Measurements from ENCODE around the gene PRMT1.

PRMT1 gene

DNA sequence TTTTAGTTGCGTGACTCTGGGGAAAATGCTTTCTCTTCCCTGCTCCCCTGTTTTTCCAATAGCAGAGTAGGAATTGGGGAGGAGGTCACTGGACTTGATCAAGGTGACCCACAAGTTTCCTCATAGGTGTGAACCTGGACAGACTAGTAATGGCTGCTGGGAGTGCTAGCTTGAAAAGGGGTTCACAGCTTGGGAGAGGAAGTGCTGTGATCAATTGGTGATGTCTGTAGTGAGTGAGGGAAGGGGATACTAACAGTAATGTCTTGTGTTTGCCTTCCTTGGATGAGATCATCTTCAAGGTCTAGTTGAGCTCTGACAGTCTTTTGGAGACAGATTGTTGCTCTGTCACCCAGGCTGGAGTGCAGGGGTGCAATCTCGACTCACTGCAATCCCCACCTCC lies 9.6 kb upstream of the PRMT1 start:
- in situ Hi-C loops (cut with HindIII; ENCODE audit: low sequenced_read_pairs): no loop called here

DNA sequence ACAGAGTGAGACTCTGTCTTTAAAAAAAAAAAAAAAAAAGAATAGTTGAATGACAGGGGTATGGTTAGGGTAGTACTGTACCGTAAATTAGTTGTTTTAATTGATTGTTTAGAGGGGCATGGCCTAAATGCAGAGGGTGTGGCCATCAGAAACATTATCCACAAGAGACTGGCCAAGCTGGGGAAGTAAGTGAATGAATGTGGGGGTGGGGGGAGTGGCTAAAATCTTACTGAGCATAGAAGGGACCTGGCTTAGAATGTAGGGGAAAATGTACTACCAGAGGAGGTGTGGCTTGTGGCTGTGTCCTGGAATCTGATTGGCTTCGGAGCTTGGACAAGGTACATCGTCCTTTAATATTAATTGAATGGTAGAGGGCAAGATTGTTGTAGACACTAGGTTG lies 7.6 kb upstream of the PRMT1 start:
- in situ Hi-C loops (cut with HindIII; ENCODE audit: low sequenced_read_pairs): no loop called here

DNA sequence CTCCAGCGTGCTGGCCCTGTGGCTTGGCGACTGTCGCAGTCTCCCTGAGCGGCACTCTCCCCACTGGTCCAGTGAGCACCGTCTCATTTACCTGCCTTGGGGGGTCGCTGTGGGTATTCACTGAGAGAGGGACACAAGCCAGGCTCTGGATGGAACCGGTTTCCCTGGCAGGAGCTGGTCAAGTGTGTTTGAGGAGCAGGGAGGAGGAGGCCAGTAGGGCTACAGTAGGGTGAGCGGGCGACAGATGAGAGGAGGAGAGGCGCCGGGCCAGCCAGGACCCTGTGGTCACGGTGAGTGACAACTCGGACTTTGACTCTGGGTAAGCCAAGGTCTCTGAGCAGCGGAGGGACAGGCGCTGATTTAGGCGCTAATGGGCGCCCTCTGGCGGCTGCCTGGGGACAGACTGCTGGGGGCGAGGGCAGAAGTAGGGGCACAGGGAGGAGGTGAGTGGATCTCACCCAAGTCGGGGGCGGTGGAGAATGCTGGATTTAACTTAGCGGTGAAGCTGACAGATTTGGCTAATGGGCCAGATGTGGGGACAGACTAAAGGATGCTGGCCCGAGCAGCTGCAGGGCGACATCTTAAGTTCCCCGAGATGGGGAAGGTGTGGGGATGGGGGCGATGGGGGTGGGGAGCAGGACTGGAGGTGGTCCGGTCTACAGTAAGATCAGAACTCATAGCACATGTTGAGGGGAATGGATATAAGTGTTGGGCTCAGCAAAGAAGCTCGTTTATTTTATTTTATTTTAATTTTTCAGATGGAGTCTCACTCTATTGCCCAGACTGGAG lies 4.7 kb upstream of the PRMT1 start:
- in situ Hi-C loops (cut with HindIII; ENCODE audit: low sequenced_read_pairs): no loop called here

DNA sequence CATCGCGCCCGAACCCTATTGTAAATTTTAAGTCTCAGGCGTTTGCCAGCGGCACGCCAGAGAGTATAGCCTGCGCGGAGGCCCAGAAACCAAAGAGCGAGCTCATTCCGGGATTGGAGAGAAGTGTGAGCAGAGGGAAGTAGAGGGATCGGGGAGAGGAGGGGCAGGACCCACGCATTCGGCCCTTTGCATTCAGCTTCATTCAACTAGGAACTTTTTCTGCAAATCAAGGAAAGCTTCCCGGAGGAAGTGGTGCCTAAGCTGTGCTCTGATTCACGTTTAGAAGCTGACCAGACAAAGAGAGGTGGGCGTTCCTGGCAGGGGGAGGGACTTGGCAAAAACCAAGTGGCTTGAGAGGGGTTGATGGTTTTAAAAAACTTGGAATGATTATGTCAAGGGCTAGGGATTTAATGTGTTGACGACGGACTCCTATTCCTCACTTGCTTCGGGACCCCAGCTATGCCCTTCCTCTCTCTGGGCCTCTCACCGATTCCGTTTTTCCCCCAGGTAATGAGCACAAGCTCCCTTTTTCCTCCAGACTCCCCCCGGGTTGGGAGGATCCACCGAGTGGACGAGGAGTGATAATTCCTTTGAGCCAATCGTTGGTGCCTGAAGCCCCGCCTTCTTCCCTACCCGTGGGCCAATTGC lies 811 bp upstream of the PRMT1 start:
- in situ Hi-C loops (cut with HindIII; ENCODE audit: low sequenced_read_pairs): no loop called here

DNA sequence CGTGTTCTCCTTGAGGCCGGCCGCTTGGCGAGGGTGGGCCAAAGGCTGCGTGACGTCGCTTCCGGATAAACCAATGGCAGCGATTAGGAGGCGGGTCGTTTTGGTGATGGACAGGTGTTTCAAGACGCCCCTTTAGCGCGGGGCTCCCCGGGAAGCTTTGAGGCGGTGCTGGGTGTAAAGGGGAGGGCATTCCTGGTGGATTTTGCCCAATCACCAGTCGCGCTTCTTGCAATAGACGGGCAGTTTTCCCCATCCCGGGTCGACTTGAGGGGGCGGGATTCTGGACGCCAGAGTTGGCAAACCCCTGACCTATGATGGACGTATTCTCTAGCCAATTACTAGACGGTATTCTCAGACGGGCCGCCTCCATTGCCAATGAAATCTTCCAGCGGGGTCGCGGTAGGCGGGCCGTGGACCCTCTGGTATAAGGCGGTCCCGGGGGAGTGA lies 264 bp upstream of the PRMT1 start:
- in situ Hi-C loops (cut with HindIII; ENCODE audit: low sequenced_read_pairs): no loop called here

DNA sequence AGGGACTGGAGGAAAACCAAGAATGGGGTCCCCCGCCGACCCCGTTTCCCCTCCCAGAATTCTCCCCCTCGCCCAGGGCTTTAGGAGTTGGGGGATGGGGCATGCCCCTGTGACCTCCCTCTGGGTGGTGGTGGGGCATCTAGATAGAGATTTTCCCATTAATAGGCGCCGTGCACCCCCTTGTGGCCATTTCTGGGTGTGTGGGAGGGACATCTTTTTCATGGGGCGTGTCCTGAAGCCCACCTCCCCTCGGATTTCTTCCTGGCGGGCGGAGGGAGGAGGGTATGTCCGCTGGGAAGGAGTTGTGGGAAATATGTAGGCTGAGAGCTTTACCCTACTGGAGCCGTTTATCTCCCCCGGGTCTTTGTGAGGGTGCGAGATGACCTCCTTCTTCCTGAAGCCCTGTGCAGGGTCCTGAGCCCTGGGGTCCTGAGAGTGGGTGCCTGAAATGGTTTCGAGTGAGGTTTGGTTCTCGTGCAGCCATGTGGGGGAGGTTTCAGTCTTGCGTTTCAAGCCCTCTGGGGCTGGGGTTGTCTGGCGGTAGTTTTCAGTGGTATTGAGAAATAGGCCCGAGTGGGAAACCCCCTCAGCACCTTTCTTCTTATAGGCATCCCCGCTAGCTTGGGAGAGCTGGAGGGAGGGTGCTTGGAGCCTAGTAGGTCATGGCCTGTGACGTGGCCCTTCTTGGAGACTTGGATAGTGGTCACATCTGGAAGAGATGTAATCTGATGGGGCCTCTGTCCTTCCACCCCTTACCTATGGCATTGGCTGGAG lies 1.0 kb downstream of the PRMT1 start:
- in situ Hi-C loops (cut with HindIII; ENCODE audit: low sequenced_read_pairs): no loop called here

DNA sequence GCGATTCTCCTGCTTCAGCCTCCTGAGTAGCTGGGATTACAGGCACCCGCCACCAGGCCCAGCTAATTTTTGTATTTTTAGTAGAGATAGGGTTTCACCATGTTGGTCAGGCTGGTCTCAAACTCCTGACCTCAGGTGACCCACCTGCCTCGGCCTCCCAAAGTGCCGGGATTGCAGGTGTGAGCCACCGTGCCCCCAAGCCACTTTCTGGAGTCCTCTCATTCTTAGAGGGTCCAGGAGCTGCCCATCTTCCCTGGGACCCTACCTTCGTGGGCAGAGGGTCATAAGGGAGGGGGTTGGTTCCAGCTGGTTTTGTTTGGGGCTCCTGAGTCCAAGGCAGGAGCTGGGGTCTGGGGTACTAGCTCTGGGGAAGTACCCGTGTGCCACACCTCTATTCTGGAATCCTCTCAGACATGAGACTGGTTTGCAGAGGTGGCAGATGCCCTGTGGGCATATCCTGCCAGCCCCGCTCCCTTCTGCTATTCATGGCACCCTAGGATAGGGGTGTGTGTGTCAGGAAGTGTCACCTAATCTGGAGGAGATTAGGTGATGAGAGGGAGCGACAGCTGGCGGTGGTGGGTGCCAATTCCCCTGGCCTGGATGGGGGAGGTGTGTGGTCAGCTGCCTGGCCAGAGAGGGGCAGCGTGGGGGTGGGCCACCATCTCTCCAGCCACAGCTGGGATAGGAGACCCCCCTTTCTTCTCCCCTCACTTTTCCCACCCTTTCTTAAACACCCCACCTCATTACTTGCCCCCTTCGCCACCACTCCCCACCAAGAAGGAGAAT lies 2.1 kb downstream of the PRMT1 start:
- in situ Hi-C loops (cut with HindIII; ENCODE audit: low sequenced_read_pairs): no loop called here

DNA sequence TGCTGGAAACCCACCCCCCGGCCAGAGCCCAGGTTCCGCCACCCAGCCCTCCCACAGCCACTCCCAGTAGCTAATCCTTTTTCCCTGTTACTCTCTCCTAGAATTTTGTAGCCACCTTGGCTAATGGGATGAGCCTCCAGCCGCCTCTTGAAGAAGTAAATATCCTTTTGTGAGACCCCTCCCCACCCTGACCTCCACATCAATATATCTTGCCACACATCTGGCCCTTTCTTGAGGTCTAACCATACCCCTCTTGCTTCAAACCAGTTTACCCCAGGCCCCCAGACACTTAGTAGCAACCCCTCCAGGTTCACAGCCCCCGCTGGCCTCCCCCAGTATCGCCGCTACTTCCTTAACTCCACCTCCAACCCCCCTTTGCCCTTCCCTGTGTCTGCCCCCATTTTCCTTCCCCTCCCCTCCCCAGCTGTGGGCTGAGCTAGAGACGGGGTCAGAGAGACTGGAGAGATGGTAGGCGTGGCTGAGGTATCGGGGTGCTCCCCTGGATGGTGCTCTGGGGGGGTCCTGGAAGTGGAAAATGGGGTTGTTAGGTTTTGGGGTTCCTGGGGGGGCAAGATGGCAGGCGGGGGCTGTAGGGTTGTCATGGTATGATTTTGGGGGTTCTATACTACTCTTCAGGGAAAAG lies 2.8 kb downstream of the PRMT1 start:
- in situ Hi-C loops (cut with HindIII; ENCODE audit: low sequenced_read_pairs): no loop called here

DNA sequence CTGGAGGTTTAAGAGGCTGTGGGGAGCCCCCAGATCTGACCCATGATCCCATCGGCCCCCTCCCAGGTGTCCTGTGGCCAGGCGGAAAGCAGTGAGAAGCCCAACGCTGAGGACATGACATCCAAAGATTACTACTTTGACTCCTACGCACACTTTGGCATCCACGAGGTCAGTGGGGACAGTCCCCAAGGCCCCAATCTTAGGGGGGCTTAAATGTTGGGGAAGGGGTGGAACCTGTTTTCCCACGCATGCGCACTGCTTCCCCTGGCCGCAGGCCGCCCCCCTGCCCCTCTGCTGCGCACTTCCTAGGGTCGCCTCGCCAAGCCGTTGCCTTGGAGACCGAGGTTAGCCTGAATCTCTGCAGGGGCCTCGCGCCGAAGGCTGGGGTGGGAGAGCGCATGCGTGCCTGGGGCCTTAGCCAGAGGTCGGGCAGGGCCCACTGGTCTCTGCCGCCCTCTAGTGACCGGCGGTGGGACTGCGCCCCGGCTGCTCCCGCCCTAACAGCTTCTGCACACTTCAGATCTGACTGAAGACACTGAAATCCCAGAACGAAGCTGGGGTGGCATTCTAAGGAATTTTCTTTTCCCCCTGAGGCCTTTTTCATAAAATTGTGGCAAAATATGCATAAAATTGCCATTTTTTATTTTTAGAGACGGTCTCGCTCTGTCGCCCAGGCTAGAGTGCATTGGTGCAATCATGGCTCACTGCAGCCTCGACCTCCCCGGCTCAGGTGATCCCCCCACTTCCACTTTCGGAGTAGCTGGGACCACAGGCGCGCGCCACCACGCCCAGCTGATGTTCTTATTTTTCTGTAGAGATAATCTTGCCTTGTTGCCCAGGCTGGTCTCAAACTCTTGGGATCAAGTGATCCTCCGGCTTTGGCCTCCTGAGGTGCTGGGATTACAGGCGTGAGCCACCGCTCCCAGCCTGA lies 3.6 kb downstream of the PRMT1 start:
- in situ Hi-C loops (cut with HindIII; ENCODE audit: low sequenced_read_pairs): no loop called here

DNA sequence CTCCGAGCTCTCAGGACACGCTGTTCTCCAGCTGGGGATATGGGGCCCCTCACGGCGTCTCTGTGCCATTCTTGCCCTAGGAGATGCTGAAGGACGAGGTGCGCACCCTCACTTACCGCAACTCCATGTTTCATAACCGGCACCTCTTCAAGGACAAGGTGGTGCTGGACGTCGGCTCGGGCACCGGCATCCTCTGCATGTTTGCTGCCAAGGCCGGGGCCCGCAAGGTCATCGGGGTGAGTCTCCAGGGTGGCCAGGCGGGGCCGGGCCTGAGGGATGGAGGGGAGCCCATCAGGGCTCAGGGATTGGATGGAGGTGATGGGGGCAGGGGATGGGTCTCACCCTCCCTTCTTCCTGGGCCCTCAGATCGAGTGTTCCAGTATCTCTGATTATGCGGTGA lies 4.8 kb downstream of the PRMT1 start:
- in situ Hi-C loops (cut with HindIII; ENCODE audit: low sequenced_read_pairs): no loop called here

DNA sequence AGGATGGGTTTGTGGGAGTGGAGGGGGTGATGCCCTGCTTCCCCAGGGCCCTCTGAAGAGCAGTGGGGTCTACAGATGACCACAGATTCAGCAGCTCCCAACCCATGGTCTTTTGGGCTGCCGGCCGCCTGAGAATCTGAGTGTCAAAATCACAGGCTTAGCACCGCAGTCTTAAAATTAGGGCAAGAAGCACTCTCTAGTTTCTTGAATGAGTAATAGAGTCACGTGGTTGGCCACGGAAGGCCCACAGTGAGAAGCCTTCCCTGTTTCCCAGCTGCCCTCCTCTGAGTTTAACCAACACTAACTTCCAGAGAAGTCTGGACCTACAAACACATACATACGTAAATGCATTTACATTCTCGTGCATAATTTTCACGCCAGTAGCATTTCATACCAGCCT lies 5.2 kb downstream of the PRMT1 start:
- in situ Hi-C loops (cut with HindIII; ENCODE audit: low sequenced_read_pairs): no loop called here

DNA sequence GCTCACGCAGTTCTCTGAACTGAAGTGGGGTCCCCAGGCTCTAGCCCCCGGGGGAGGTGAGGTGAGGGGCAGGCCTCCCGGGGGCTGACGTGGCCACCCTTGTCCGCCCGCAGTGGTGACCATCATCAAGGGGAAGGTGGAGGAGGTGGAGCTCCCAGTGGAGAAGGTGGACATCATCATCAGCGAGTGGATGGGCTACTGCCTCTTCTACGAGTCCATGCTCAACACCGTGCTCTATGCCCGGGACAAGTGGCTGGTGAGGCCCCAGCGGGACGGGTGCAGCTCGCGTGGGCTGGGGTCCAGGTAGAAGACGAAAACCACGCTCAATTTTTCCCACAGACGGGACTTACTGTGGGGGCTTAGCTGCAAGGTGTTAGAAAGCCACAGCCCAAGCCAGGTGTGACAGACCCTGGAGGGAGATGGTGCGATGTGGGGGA lies 6.8 kb downstream of the PRMT1 start:
- in situ Hi-C loops (cut with HindIII; ENCODE audit: low sequenced_read_pairs): no loop called here

DNA sequence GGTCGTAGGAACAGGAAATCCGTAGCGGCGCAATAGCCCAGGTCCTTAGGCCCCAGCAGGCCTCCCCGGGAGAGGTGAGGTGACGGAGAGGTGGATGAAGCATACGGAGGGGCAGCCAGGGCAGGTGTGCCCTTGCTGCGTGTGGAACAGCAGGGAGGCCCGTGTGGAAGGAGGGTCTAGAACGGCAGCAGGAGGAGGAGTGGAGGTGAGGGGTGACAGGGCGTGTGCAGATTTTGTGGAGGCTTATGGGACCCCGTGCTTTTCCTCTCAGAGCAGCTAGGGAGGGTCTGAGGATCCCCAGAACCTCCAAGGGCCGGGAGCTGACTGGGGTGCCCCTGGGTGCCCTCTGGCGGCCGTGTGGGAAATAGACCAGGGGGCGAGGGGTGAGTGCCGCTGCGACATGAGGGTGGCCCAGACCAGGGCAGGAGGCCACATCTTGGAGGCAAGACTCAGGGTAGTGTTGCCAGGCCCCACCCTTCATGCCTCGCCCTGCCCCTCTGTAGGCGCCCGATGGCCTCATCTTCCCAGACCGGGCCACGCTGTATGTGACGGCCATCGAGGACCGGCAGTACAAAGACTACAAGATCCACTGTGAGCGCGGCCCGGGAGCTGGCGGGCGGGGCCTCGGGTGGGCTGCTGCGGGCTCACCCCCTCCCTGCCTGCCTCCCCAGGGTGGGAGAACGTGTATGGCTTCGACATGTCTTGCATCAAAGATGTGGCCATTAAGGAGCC lies 7.3 kb downstream of the PRMT1 start:
- in situ Hi-C loops (cut with HindIII; ENCODE audit: low sequenced_read_pairs): no loop called here

DNA sequence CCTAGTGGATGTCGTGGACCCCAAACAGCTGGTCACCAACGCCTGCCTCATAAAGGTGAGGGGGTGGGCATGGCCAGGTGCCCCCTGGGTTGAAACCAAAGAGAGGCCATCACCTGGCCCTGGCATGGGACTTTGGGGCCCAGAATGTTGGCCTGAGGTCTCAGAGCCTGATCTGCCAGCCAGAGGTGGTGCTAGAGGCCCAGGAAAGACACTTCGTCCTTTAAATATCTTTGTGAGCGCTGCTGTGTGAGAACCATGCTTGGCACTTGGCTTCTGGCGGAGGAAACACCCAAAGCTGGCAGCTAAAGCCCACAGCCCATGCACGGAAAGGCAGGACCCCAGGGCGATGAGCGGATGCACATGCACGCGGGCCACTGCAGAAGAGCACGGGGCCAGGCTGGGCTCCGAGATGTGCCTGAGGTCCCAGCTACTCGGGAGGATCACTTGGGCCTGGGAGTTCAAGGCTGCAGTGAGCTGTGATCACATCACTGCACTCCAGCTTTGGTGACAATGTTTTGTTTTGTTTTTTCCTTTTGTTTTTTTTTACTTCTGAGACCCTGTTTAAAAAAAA lies 8.0 kb downstream of the PRMT1 start:
- in situ Hi-C loops (cut with HindIII; ENCODE audit: low sequenced_read_pairs): no loop called here

DNA sequence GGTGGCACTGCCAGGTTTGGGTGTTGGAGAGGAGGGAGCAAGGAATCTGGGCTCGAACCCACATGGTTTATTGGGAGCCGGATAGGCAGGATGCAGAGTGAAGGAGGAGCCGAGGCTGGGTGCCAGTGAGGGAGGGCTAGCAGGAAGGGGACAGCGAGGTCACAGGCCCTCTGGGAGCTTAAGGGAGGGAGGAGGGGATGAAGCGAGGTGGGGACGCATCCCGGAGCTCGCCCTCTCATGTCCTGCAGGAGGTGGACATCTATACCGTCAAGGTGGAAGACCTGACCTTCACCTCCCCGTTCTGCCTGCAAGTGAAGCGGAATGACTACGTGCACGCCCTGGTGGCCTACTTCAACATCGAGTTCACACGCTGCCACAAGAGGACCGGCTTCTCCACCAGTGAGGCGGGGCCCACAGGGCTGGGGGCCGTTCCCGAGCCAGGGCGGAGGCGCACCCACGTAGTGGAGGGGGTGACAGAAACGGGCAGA lies 8.8 kb downstream of the PRMT1 start:
- in situ Hi-C loops (cut with HindIII; ENCODE audit: low sequenced_read_pairs): no loop called here

DNA sequence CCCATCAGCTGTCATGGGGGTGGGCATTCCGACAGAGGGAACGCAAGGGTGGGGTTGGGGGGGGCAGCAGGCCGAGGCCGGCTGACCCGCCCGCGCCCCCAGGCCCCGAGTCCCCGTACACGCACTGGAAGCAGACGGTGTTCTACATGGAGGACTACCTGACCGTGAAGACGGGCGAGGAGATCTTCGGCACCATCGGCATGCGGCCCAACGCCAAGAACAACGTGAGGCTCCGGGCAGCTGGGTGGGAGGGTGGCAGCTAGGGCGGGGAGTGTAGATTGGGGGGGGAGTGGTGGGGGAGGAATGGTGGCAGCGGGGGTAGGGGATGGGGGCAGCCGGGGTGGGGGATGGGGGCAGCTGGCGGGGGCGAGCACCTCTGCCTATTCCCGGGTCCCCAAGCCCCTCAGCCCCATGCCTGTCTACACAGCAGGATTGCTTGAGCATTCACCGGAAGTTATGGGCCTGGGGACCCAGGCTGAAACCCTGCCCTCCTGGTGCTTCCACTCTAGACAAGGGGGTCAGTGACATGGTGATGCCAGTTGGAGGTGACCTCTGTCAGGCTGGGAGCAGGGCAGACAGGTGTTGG lies 9.5 kb downstream of the PRMT1 start:
- in situ Hi-C loops (cut with HindIII; ENCODE audit: low sequenced_read_pairs): no loop called here

DNA sequence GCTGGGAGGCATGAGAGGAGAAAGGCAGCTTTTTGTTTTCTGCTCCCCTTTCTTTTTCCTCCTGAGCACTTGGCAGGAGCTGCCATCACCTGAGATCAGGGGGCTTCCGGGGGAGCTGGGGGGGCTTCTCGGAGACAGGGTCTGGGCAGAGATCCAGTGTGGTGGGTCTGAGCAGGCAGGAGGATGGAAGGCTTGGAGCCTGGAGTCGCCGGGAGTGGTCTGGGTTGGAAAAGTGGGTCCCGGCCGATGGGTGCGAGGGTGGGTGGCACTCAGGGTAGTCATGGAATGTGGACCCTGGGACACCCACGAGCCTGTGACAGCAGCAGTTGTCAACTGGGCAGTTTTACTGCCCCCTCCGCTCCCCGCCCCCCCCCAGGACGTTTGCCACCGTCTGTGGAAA lies 10.1 kb downstream of the PRMT1 start:
- in situ Hi-C loops (cut with HindIII; ENCODE audit: low sequenced_read_pairs): no loop called here
